Mucosa of rectum (tissue), 2 donors: ENCODE results near the gene KIAA1671.

ENCODE experiments used
- H3K27ac ChIP-seq, 2 donors: one replicate each; pipeline ENCODE4 v1.7.0; 2013; ENCODE audit warnings: inconsistent platforms in 2 of 2, low read depth in 2 of 2, low read length in 2 of 2
- H3K27me3 ChIP-seq, 2 donors: one replicate each; pipeline ENCODE4 v1.7.0; 2013; ENCODE audit warnings: low read length in 2 of 2; ENCODE audit not compliant: control insufficient read depth in 2 of 2, insufficient read depth in 2 of 2
- H3K36me3 ChIP-seq, 2 donors: one replicate each; pipeline ENCODE4 v1.7.0; 2013; ENCODE audit warnings: low read length in 2 of 2; ENCODE audit not compliant: control insufficient read depth in 2 of 2, insufficient read depth in 2 of 2
- H3K4me1 ChIP-seq, 2 donors: one replicate each; pipeline ENCODE4 v1.7.0; 2013; ENCODE audit warnings: low read length in 2 of 2, mild to moderate bottlenecking in 1 of 2; ENCODE audit not compliant: control insufficient read depth in 2 of 2, insufficient read depth in 2 of 2
- H3K4me3 ChIP-seq, 2 donors: one replicate each; pipeline ENCODE4 v1.7.0; 2013; ENCODE audit warnings: low read length in 2 of 2
- H3K9ac ChIP-seq, 2 donors: one replicate each; pipeline ENCODE4 v1.7.0; 2013; ENCODE audit warnings: low read length in 2 of 2, low read depth in 1 of 2, mild to moderate bottlenecking in 1 of 2
- H3K9me3 ChIP-seq, 2 donors: one replicate each; pipeline ENCODE4 v1.7.0; 2013; ENCODE audit warnings: low read length in 2 of 2; ENCODE audit not compliant: control insufficient read depth in 2 of 2
- donor health status: healthy.
- donor health status: Normal muscosa, but diverticular disease.

The KIAA1671 gene

DNA sequence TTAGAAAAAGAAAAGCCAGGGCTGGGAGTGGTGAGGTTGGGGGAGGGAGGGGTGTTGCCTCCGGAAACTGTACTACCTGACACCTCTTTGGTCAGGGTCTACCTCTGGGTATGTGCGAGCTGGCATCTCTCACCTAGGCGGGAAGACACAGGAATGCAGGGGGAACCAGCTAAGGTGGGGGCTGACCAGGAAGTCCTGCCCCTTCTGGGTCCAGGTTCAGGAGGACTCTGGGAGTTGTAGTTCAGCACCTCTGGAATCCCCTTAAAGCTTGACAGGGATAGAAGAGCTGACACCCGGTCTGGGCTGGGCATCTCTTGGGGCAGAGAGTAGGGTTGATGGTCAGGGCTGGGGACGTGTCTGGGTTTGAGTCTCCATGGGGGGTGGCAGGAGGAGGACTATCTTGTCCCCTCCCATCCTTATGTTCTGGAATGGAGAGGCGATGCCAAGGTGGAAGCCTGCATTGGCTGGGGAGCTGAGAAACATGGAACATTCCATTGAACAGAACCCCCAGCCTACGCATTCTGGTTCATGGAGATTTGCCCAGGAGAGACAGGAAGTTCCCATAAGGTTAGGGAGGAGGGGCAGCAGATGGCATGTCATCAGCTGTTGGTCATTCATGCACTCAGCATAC lies 2.1 kb upstream of the KIAA1671 start:
- peaks cover 2 to 3% of the 10 kb centered on the region in 2 donors for H3K27me3 ChIP-seq
- H3K27ac ChIP-seq, result no peak overlapping the region
- no peak overlapping the region for H3K9ac ChIP-seq
- H3K4me1 ChIP-seq, result peaks cover 13 to 23% of the 10 kb centered on the region in 2 donors
- no peak overlapping the region for H3K4me3 ChIP-seq
- H3K36me3 ChIP-seq, result no peaks in the 10 kb centered on the region
- H3K9me3 ChIP-seq, result no peaks in the 10 kb centered on the region

DNA sequence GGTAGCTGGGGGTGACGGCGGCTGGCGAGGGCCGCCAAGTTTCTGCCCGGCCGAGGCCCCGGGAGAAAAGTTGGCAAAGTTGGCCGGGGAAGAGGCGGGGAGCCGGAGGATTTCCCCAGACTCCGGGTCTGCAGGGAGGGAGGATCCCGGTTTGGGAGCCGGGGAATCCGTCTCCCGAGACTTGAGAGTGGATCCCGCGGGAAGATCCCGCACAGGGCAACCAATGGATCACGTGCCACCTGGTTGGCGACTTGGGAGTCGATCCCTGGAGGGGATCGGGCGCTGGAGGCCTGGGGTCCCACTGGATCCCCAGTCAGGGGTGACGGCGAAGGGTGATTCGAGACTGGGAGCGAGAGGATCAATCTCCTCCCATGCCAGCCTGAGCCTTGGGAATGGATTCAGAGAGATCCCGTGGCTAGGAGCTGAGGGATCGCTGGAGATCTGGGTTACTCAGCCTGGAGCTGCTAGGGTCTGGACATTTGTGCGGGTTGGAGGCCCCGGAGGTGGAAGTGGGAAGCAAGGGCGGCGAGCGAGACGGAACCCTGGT lies 394 bp downstream of the KIAA1671 start:
- Histone ChIP-seq H3K27me3 (peaks cover 2 to 3% of the 10 kb centered on the region in 2 donors), H3K9ac (peak overlapping the region; percentile 86 to 98), H3K9me3 (no peaks in the 10 kb centered on the region), H3K4me1 (peaks cover 15 to 24% of the 10 kb centered on the region in 2 donors), H3K27ac (peak overlapping the region; percentile 95 to 96), H3K4me3 (peak overlapping the region; percentile 89 to 93), H3K36me3 (no peaks in the 10 kb centered on the region)

DNA sequence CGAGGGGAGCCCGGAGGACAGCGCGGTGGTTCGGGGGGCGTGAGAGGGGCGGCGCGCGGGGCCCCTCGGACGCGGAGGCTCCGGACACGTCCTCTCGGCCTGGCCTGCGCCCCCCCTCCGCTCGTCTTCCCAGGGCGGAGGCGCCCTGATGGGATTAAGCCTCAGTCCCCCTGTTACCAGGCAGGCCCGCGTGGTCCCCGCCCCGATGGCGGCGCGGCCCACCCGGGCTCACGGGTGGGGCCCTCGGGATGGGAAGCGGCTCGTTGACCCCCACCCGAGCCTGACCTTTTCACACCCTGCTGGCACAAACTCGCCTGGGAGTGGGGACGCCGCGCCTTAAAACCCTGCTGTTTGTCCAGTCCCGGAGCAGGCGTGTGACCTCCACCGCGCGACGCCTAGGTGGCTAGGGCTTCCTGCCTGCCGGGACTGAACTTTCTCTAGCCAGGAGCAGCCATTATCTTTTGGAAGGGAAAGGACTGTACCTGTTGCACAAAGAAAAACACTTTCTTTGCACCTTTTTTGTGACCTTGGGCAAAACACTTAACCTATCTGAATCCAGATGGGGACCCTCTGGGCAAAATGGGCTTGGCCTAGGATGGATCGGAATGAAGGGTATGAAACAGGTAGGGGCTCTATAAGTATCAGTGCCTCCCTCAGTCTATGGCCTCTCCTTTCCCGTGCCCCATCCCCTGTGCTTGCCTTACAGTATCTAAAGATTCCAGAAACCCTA lies 1.0 kb downstream of the KIAA1671 start:
- H3K4me3 ChIP-seq, result peak overlapping the region; percentile 89 to 93
- H3K9ac ChIP-seq, result peak overlapping the region; percentile 86 to 98
- peak overlapping the region; percentile 95 to 96 for H3K27ac ChIP-seq
- no peaks in the 10 kb centered on the region for H3K9me3 ChIP-seq
- H3K27me3 ChIP-seq, result peaks cover 2 to 3% of the 10 kb centered on the region in 2 donors
- peaks cover 15 to 24% of the 10 kb centered on the region in 2 donors for H3K4me1 ChIP-seq
- no peaks in the 10 kb centered on the region for H3K36me3 ChIP-seq

DNA sequence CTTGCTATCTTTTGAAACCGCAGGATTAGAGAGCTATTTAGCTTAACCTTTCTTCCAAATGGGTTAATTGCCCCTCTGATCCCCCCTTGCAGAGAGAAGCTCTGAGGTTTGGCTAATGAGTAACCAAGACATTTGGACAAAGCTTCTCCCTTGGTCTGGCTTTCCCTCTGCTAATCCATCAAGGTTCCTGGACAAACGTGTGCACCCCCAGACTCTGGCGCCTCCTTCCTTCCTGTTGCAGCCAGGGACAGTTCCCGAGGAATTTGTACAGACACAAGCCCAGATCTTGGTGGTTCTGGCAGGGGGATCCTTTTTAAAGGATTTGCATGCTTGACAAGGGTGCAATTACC lies 1.6 kb downstream of the KIAA1671 start:
- Histone ChIP-seq H3K27me3 (peaks cover 2 to 3% of the 10 kb centered on the region in 2 donors), H3K9me3 (no peaks in the 10 kb centered on the region), H3K9ac (peak overlapping the region; percentile 38 to 98), H3K4me3 (peak overlapping the region; percentile 89 to 93), H3K27ac (peak overlapping the region; percentile 95 to 96), H3K36me3 (no peaks in the 10 kb centered on the region), H3K4me1 (peaks cover 15 to 26% of the 10 kb centered on the region in 2 donors)

DNA sequence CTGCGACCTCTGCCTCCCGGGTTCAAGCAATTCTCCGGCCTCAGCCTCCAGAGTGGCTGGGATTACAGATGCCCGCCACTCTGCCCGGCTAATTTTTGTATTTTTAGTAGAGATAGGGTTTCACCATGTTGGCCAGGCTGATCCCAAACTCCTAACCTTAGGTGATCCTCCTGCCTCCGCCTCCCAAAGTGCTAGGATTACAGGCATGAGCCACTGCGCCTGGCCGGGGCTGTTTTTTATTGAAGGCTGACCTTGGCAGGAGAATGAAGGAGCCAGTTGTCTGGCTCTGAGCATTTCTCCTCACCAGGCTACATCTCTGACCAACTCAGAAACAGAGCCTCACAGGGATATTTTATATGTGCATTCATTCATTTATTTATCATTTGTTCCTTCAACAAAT lies 2.3 kb downstream of the KIAA1671 start:
- Histone ChIP-seq H3K4me3 (no peak overlapping the region), H3K4me1 (peaks cover 15 to 30% of the 10 kb centered on the region in 2 donors), H3K9me3 (no peaks in the 10 kb centered on the region), H3K36me3 (no peaks in the 10 kb centered on the region), H3K27me3 (peaks cover 2 to 3% of the 10 kb centered on the region in 2 donors), H3K27ac (no peak overlapping the region), H3K9ac (peak overlapping the region in 1 of 2 donors; percentile 98)

DNA sequence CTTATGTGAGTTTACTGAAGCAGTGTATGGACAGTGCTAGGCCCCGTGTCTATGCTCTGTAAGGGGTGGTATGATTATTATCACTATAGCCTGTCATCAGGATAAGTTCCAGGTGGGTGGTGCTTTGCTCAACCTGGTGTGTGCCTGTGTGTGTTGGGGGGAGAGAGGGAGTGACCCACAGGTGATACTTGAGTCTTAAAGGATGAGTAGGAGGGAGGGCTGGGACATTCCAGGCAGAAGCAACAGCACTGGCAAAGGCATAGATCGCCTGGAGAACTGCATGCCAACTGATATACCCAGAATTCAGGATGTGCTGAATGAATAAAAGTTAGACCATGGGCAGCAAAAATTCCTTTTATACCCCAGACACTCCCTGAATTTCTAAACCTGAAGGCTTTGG lies 4.5 kb downstream of the KIAA1671 start:
- peaks cover 2 to 3% of the 10 kb centered on the region in 2 donors for H3K27me3 ChIP-seq
- peaks cover 12 to 30% of the 10 kb centered on the region in 2 donors for H3K4me1 ChIP-seq
- H3K9me3 ChIP-seq, result no peaks in the 10 kb centered on the region
- H3K27ac ChIP-seq, result no peak overlapping the region
- H3K36me3 ChIP-seq, result no peaks in the 10 kb centered on the region
- no peak overlapping the region for H3K4me3 ChIP-seq
- H3K9ac ChIP-seq, result no peak overlapping the region

DNA sequence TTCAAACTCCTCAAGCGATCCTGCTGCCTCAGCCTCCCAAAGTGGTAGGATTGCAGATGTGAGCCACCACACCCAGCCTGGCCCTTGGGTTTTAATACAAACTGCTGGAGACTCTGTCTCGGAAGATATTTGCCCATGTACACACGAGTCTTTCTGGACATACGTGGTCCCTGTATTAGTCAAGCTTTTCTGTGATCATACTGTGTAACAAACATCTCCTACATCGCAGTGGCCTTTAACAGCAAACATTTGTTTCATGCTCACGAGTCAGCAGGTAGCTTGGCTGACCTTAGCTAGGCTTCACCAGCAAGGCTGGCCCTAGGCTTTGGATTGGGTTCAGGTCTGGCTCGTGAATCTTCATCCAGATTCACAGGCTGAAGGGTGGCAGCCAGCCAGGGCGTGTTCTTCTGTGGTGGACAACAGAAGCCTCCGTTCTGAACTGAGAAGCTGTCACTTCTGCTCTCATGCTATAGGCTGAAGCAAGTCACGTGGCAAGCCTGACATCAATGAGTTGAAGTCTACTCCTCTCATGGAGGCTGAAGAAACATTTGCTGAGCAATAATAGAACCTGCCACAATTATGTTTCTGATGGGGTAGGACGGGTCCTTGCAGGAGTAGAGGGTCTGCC lies 8.8 kb downstream of the KIAA1671 start:
- Histone ChIP-seq H3K27me3 (no peaks in the 10 kb centered on the region), H3K4me3 (no peak overlapping the region), H3K4me1 (peaks cover 8 to 16% of the 10 kb centered on the region in 2 donors), H3K9ac (no peak overlapping the region), H3K27ac (no peak overlapping the region), H3K36me3 (no peaks in the 10 kb centered on the region), H3K9me3 (no peaks in the 10 kb centered on the region)

DNA sequence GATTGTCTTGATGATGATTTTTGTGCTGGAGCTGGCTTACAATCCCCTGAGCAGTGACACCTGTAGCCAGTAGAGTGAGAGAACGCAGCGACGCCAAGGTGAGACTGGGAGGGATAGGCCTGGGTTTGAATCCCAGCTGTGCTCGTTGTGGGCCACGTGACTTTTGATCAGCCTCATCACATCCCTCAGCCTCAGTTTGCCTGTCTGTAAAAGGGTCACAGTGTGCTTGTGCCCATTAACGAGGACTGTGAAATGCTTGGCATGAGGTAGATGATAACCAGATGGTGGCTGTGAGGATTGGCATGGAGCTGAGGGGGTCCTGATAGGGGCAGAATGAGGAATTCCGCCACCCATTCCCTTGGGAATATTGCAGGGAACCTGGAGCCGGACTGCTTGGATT lies 9.6 kb downstream of the KIAA1671 start:
- peaks cover 15 to 23% of the 10 kb centered on the region in 2 donors for H3K4me1 ChIP-seq

DNA sequence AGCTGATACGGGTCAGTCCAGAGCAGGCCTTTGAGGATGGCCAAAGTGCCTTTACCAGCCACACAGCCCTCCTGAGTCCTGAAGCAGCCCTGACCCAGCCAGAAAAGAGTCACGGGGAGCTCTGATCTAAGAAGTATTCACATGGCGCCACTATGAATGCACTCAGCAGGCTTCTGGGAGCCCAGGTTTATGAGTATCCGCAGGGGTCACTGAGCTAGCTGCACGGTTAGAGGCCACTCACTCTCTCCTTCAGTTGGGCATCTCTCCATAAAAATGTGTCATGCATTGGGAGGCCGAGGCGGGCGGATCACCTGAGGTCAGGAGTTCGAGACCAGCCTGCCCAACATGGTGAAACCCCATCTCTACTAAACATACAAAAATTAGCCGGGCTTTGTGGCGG lies 10.3 kb downstream of the KIAA1671 start:
- Histone ChIP-seq H3K27ac (no peak overlapping the region), H3K4me3 (no peak overlapping the region), H3K9me3 (no peaks in the 10 kb centered on the region), H3K4me1 (peaks cover 19 to 23% of the 10 kb centered on the region in 2 donors), H3K36me3 (no peaks in the 10 kb centered on the region), H3K27me3 (no peaks in the 10 kb centered on the region), H3K9ac (no peak overlapping the region)

More for the DNA sequence above, 9.6 kb downstream of the KIAA1671 start:
- H3K9me3 ChIP-seq, result no peaks in the 10 kb centered on the region
- no peak overlapping the region for H3K27ac ChIP-seq
- no peaks in the 10 kb centered on the region for H3K27me3 ChIP-seq
- H3K36me3 ChIP-seq, result no peaks in the 10 kb centered on the region
- no peak overlapping the region for H3K9ac ChIP-seq
- H3K4me3 ChIP-seq, result no peak overlapping the region

DNA sequence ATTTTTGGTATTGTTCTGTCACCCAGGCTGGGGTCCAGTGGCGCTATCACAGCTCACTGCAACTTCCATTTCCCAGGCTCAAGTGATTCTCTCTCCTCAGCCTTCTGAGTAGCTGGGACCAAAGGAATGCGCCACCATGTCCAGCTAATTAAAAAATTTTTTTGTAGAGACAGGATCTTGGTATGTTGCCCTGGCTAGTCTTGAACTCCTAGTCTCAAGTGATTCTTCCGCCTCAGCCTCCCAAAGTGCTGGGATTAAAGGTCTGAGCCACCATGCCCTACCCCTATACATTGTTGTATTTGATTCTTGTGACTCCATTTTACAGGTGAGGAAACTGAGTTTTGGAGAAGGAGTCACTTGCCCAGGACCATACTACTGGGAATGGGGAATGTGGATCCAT lies 11.9 kb downstream of the KIAA1671 start:
- Histone ChIP-seq H3K4me1 (peaks cover 19 to 24% of the 10 kb centered on the region in 2 donors), H3K9me3 (no peaks in the 10 kb centered on the region), H3K27ac (no peak overlapping the region), H3K27me3 (no peaks in the 10 kb centered on the region), H3K4me3 (no peak overlapping the region), H3K9ac (no peak overlapping the region), H3K36me3 (no peaks in the 10 kb centered on the region)
